HG03095 (cell line): ENCODE data around the gene SASH3.

Source experiments
- ATAC-seq: cut with Tn5 transposase; IDR thresholded peaks from one replicate; pipeline ENCODE4 v1.9.1; 2021; ENCODE audit warnings: moderate library complexity; ENCODE audit not compliant: unreplicated experiment

Gene SASH3

GRCh38 chrX:129781680-129782495 lies 2.1 kb downstream of the SASH3 start:
- no peak for ATAC-seq

- no peak for ATAC-seq
Measured at GRCh38 chrX:129782706-129783105, 3.0 kb downstream of the SASH3 start.

- ATAC-seq = no peak
Measured at GRCh38 chrX:129783291-129783713, 3.6 kb downstream of the SASH3 start.

GRCh38 chrX:129784371-129784770 lies 4.6 kb downstream of the SASH3 start:
- no peak for ATAC-seq

- no peak for ATAC-seq
Measured at GRCh38 chrX:129785160-129785947, 5.6 kb downstream of the SASH3 start.

GRCh38 chrX:129786210-129786651 lies 6.5 kb downstream of the SASH3 start:
- peak; percentile 82 for ATAC-seq

- ATAC-seq = no peak
Measured at GRCh38 chrX:129787336-129788055, 7.7 kb downstream of the SASH3 start.

- ATAC-seq = no peak
Measured at GRCh38 chrX:129788527-129788926, 8.8 kb downstream of the SASH3 start.

GRCh38 chrX:129790146-129790545 lies 10.4 kb downstream of the SASH3 start:
- no peak for ATAC-seq

GRCh38 chrX:129790808-129791207 lies 11.1 kb downstream of the SASH3 start:
- ATAC-seq = no peak

GRCh38 chrX:129791336-129791735 lies 11.6 kb downstream of the SASH3 start:
- no peak for ATAC-seq

GRCh38 chrX:129791961-129792570 lies 12.3 kb downstream of the SASH3 start:
- ATAC-seq = no peak

GRCh38 chrX:129792586-129793291 lies 13.0 kb downstream of the SASH3 start:
- no peak for ATAC-seq

GRCh38 chrX:129793604-129794191 lies 13.9 kb downstream of the SASH3 start:
- ATAC-seq = no peak

GRCh38 chrX:129795584-129795983 lies 15.8 kb downstream of the SASH3 start:
- ATAC-seq = no peak

GRCh38 chrX:129797251-129797906 lies 17.6 kb downstream of the SASH3 start:
- ATAC-seq = no peak

- no peak for ATAC-seq
Measured at GRCh38 chrX:129798456-129798855, 18.7 kb downstream of the SASH3 start.

GRCh38 chrX:129798888-129799287 lies 19.1 kb downstream of the SASH3 start:
- no peak for ATAC-seq

- ATAC-seq = no peak
Measured at GRCh38 chrX:129800186-129800585, 20.4 kb downstream of the SASH3 start.
